Neural progenitor cell (in vitro differentiated cells): ENCODE data around the gene DOCK4. TPM values are rescaled to one million over a fixed set of nuclear protein-coding genes. Genes with fewer than 3 reads are reported as not detected.

Source experiments
- DNase-seq: peaks from one replicate; pipeline ENCODE4 v3.0.0-alpha.2; 2016; ENCODE audit warnings: low spot score
- H2AFZ ChIP-seq: fragments of 200-600 bp; sonication (generic); replicated peaks from 2 replicates; pipeline ENCODE4 v1.6.1; 2016; ENCODE audit warnings: antibody characterized with exemption
- H3F3A ChIP-seq: fragments of 200-600 bp; sonication (generic); 2 replicates; pipeline ENCODE4 v1.6.1; 2016; ENCODE audit warnings: antibody characterized with exemption, low read depth
- H3K27ac ChIP-seq: fragments of 200-600 bp; sonication (generic); 2 replicates; pipeline ENCODE4 v1.5.1; 2016; ENCODE audit warnings: mild to moderate bottlenecking
- H3K27me3 ChIP-seq: fragments of 200-600 bp; sonication (generic); 2 replicates; pipeline ENCODE4 v1.6.1; 2016; ENCODE audit warnings: mild to moderate bottlenecking, moderate library complexity
- H3K36me3 ChIP-seq: fragments of 200-600 bp; sonication (generic); 2 replicates; pipeline ENCODE4 v1.5.1; 2016
- H3K4me1 ChIP-seq: fragments of 200-600 bp; sonication (generic); 2 replicates; pipeline ENCODE4 v1.6.1; 2016; ENCODE audit warnings: mixed run types
- H3K4me2 ChIP-seq: fragments of 200-600 bp; sonication (generic); 2 replicates; pipeline ENCODE4 v1.6.1; 2016
- H3K4me3 ChIP-seq: fragments of 200-600 bp; sonication (generic); 2 replicates; pipeline ENCODE4 v1.5.1; 2016
- H3K79me2 ChIP-seq: fragments of 200-600 bp; sonication (generic); 2 replicates; pipeline ENCODE4 v1.6.1; 2016; ENCODE audit warnings: low read depth
- H3K9ac ChIP-seq: fragments of 200-600 bp; sonication (generic); 2 replicates; pipeline ENCODE4 v1.6.1; 2016
- H3K9me3 ChIP-seq: fragments of 200-600 bp; sonication (generic); 2 replicates; pipeline ENCODE4 v1.5.1; 2016; ENCODE audit warnings: low read depth
- H4K20me1 ChIP-seq: fragments of 200-600 bp; sonication (generic); 2 replicates; pipeline ENCODE4 v1.6.1; 2016; ENCODE audit warnings: low read depth
- H3K27ac Mint-ChIP-seq: 3 replicates; pipeline ENCODE4 v1.8.0; 2021; ENCODE audit warnings: mixed read lengths
- H3K27me3 Mint-ChIP-seq: 2 replicates; pipeline ENCODE4 v1.8.0; 2022; ENCODE audit warnings: low read depth, mild to moderate bottlenecking, inconsistent platforms, moderate library complexity, mixed read lengths; ENCODE audit not compliant: insufficient read depth
- H3K36me3 Mint-ChIP-seq: 3 replicates; pipeline ENCODE4 v1.8.0; 2021; ENCODE audit warnings: mixed read lengths
- H3K4me1 Mint-ChIP-seq: 3 replicates; pipeline ENCODE4 v1.8.0; 2021; ENCODE audit warnings: mixed read lengths
- H3K4me3 Mint-ChIP-seq: 3 replicates; pipeline ENCODE4 v1.8.0; 2021; ENCODE audit warnings: mild to moderate bottlenecking, moderate library complexity, mixed read lengths
- H3K9me3 Mint-ChIP-seq: 3 replicates; pipeline ENCODE4 v1.8.0; 2020; ENCODE audit warnings: mixed read lengths
- CTCF ChIP-seq: fragments of 200-600 bp; sonication (generic); IDR thresholded peaks from 2 replicates; pipeline ENCODE4 v1.5.1; 2017; ENCODE audit warnings: antibody characterized with exemption, mild to moderate bottlenecking
- EZH2 ChIP-seq: fragments of 200-600 bp; sonication (generic); IDR thresholded peaks from 2 replicates; pipeline ENCODE4 v1.6.1; 2017; ENCODE audit warnings: antibody characterized with exemption, mild to moderate bottlenecking, moderate library complexity
- EZH2phosphoT487 ChIP-seq: fragments of 200-600 bp; sonication (generic); IDR thresholded peaks from 2 replicates; pipeline ENCODE4 v1.6.1; 2017; ENCODE audit warnings: antibody characterized with exemption
- total RNA-seq: library from RNA; depleted of rRNA; stranded (reverse); fragments of >200 nt; gene quantifications from 2 replicates; pipeline ENCODE4 v1.2.3, GENCODE V29; 2015; ENCODE audit warnings: low replicate concordance

Gene DOCK4
- total RNA-seq, 1 donor from 2014 or later = 11.4 TPM

- H3K9me3 ChIP-seq = no peaks in the 10 kb centered on the region
- no peak for DNase-seq
- H4K20me1 ChIP-seq = no peaks in the 10 kb centered on the region
- no peak overlapping the region for H2AFZ ChIP-seq
- no peaks in the 10 kb centered on the region for H3K27me3 ChIP-seq
- no peak overlapping the region for H3K4me3 Mint-ChIP-seq
- H3F3A ChIP-seq = no peaks in the 10 kb centered on the region
- H3K4me1 Mint-ChIP-seq = no peaks in the 10 kb centered on the region
- no peak overlapping the region for H3K4me3 ChIP-seq
- H3K27ac Mint-ChIP-seq = no peak overlapping the region
- H3K79me2 ChIP-seq = peaks cover 36% of the 10 kb centered on the region
- no peaks in the 10 kb centered on the region for H3K4me1 ChIP-seq
- TF ChIP-seq EZH2 (no peak), EZH2phosphoT487 (no peak), CTCF (no peak)
- no peak overlapping the region for H3K27ac ChIP-seq
- no peak overlapping the region for H3K9ac ChIP-seq
- H3K36me3 Mint-ChIP-seq = peaks cover 6% of the 10 kb centered on the region
- H3K27me3 Mint-ChIP-seq = no peaks in the 10 kb centered on the region
- H3K36me3 ChIP-seq = no peaks in the 10 kb centered on the region
- peaks cover 10% of the 10 kb centered on the region for H3K9me3 Mint-ChIP-seq
- H3K4me2 ChIP-seq = no peak overlapping the region
Measured at GRCh38 chr7:112236597-112236996, 30.4 kb upstream of the DOCK4 start.

GRCh38 chr7:112234147-112234546, 27.9 kb upstream of the DOCK4 start:
- H3K9me3 ChIP-seq = no peaks in the 10 kb centered on the region
- no peaks in the 10 kb centered on the region for H4K20me1 ChIP-seq
- H3K36me3 Mint-ChIP-seq = peaks cover 6% of the 10 kb centered on the region
- peaks cover 38% of the 10 kb centered on the region for H3K79me2 ChIP-seq
- DNase-seq = no peak
- no peaks in the 10 kb centered on the region for H3K4me1 ChIP-seq
- H3K9ac ChIP-seq = no peak overlapping the region
- H3F3A ChIP-seq = no peaks in the 10 kb centered on the region
- H3K36me3 ChIP-seq = no peaks in the 10 kb centered on the region
- H3K27ac Mint-ChIP-seq = no peak overlapping the region
- peaks cover 2% of the 10 kb centered on the region for H3K27me3 Mint-ChIP-seq
- peaks cover 6% of the 10 kb centered on the region for H3K9me3 Mint-ChIP-seq
- H2AFZ ChIP-seq = no peak overlapping the region
- no peaks in the 10 kb centered on the region for H3K4me1 Mint-ChIP-seq
- no peak overlapping the region for H3K4me3 Mint-ChIP-seq
- no peak overlapping the region for H3K4me3 ChIP-seq
- no peak overlapping the region for H3K27ac ChIP-seq
- H3K27me3 ChIP-seq = no peaks in the 10 kb centered on the region
- no peak overlapping the region for H3K4me2 ChIP-seq
- TF ChIP-seq CTCF = no peak

GRCh38 chr7:112233048-112233697, 27.0 kb upstream of the DOCK4 start:
- H3K27ac ChIP-seq = no peak overlapping the region
- H3K27me3 ChIP-seq = no peaks in the 10 kb centered on the region
- Mint-ChIP-seq H3K27ac (no peak overlapping the region), H3K4me1 (no peaks in the 10 kb centered on the region), H3K9me3 (peaks cover 3% of the 10 kb centered on the region), H3K4me3 (no peak overlapping the region), H3K36me3 (peaks cover 6% of the 10 kb centered on the region), H3K27me3 (peaks cover 2% of the 10 kb centered on the region)
- no peak overlapping the region for H3K4me3 ChIP-seq
- H3K79me2 ChIP-seq = peaks cover 45% of the 10 kb centered on the region
- H4K20me1 ChIP-seq = no peaks in the 10 kb centered on the region
- no peak overlapping the region for H2AFZ ChIP-seq
- H3K36me3 ChIP-seq = no peaks in the 10 kb centered on the region
- DNase-seq = no peak
- H3K9me3 ChIP-seq = no peaks in the 10 kb centered on the region
- no peak overlapping the region for H3K4me2 ChIP-seq
- H3K9ac ChIP-seq = no peak overlapping the region
- TF ChIP-seq CTCF = no peak
- TF ChIP-seq EZH2phosphoT487 = no peak
- no peak for TF ChIP-seq EZH2
- no peaks in the 10 kb centered on the region for H3F3A ChIP-seq
- H3K4me1 ChIP-seq = no peaks in the 10 kb centered on the region
